ENCODE measurements around the gene CCRL2. TPM values are rescaled to one million over a fixed set of nuclear protein-coding genes. Genes with fewer than 3 reads are reported as not detected.

Gene CCRL2
- total and polyA plus RNA-seq, 2 of the 8 experiments (the other 6 are each of a cell fraction or from before 2014, with no cell fraction given): not detected

DNA sequence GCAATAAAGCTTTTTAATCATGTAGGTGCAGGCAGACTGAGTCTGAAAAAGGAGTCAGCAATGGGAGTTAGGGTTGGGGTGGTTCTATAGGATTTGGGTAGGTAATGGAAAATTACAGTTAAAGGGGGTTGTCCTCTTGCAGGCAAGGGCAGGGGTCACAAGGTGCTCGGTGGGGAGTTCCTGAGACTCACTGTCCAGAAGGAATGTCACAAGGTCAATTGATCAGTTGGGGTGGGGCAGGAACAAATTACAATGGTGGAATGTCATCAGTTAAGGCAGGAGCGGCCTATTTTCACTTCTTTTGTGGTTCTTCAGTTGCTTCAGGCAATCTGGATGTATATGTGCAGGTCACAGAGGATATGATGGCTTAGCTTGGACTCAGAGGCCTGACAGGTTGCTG, 14.0 kb upstream of the CCRL2 start:
- POLR2A ChIA-PET (ENCODE audit: partially characterized antibody): no interaction called here
- H3K79me1 ChIP-seq (ENCODE audit: low read depth, low read length): no peaks in the 10 kb centered on the region
- no peaks in the 10 kb centered on the region for H4K20me1 ChIP-seq (replicated peaks in 1 of 2; ENCODE audit: control insufficient read depth in 1 of 2, insufficient read depth in 2 of 2, low read length in 2 of 2)
- no peak overlapping the region for H3K4me3 ChIP-seq (ENCODE audit: extremely low read depth in 1 of 4, insufficient read depth in 2 of 4, low read depth in 3 of 4, low read length in 4 of 4)
- H3K4ac ChIP-seq (replicated peaks; ENCODE audit: insufficient read length, low read depth, low read length): no peak overlapping the region
- 0 out of 2 replicates have a peak overlapping the region, but pooled peaks have one; percentile 23 for H2BK12ac ChIP-seq (ENCODE audit: low read depth, low read length)
- no peak overlapping the region for H2BK5ac ChIP-seq (ENCODE audit: low read depth, low read length)
- TF ChIP-seq TCF12 (IDR thresholded peaks at IDR 0.05; ENCODE audit: low read depth, low read length): no peak
- TF ChIP-seq, protein P1, sequence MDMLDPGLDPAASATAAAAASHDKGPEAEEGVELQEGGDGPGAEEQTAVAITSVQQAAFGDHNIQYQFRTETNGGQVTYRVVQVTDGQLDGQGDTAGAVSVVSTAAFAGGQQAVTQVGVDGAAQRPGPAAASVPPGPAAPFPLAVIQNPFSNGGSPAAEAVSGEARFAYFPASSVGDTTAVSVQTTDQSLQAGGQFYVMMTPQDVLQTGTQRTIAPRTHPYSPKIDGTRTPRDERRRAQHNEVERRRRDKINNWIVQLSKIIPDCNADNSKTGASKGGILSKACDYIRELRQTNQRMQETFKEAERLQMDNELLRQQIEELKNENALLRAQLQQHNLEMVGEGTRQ (IDR thresholded peaks at IDR 0.05; ENCODE audit: low read length): no peak
- no peak for TF ChIP-seq CHD1 (IDR thresholded peaks at IDR 0.05; ENCODE audit: low read depth, low read length)
- TF ChIP-seq KDM5A (IDR thresholded peaks at IDR 0.05; ENCODE audit: low read length): no peak
- TF ChIP-seq EP300 (IDR thresholded peaks at IDR 0.05; ENCODE audit: borderline replicate concordance in 1 of 2, low read depth in 2 of 2, low read length in 2 of 2): no peak
- H3K14ac ChIP-seq (ENCODE audit: insufficient read length): no peak overlapping the region
- no peak overlapping the region for H2AK5ac ChIP-seq (ENCODE audit: low read depth, low read length)
- H3K9me3 ChIP-seq (ENCODE audit: insufficient read depth in 2 of 2, low read depth in 1 of 2, low read length in 1 of 2): no peaks in the 10 kb centered on the region
- 91% methylated on average over 2 of the region's 2 CpGs; no CpG with 5 or more reads in 1 of the 2 experiments for WGBS, 2 experiments (ENCODE audit: extremely low coverage in 1 of 2, insufficient coverage in 1 of 2, insufficient read length in 1 of 2, insufficient replicate concordance in 2 of 2, low coverage in 1 of 2, low lambda C conversion rate in 2 of 2, missing lambda C conversion rate in 1 of 2)
- no peaks in the 10 kb centered on the region for H3K27me3 ChIP-seq (replicated peaks in 1 of 4; ENCODE audit: control insufficient read depth in 3 of 4, extremely low read depth in 1 of 4, insufficient read depth in 3 of 4, low read length in 3 of 4)
- DNase-seq (ENCODE audit: low read depth in 1 of 2, low spot score in 2 of 2): no peak
- no peaks in the 10 kb centered on the region for H3K23me2 ChIP-seq (ENCODE audit: low read depth, low read length)
- H4K91ac ChIP-seq (replicated peaks; ENCODE audit: insufficient read length, low read length): no peak overlapping the region
- H4K8ac ChIP-seq (ENCODE audit: extremely low read depth, insufficient read depth, low read length): no peak overlapping the region
- H3K18ac ChIP-seq (ENCODE audit: extremely low read depth, low read length): no peak overlapping the region
- H2BK20ac ChIP-seq (ENCODE audit: low read length): no peak overlapping the region; the same call in 1 of the 2 replicates
- H2BK120ac ChIP-seq (replicated peaks; ENCODE audit: low read depth, low read length): no peak overlapping the region
- H3K4me2 ChIP-seq (ENCODE audit: insufficient read depth in 1 of 2, low read depth in 2 of 2, low read length in 2 of 2): no peak overlapping the region
- CTCF ChIA-PET (ENCODE audit: partially characterized antibody): interaction anchor here (0.6 to 1.4 kb wide), 2 partner anchors 34 to 85 kb away, joined by 3 to 4 read pairs; no protein-coding TSS in a partner anchor
- no peaks in the 10 kb centered on the region for H3K79me2 ChIP-seq (ENCODE audit: control insufficient read depth in 1 of 2, insufficient read depth in 2 of 2, low read length in 2 of 2)
- H3K9ac ChIP-seq (replicated peaks in 1 of 4; ENCODE audit: extremely low read depth in 1 of 4, low read depth in 3 of 4, low read length in 3 of 4): no peak overlapping the region
- no peak overlapping the region for H3K27ac ChIP-seq (ENCODE audit: low read depth, low read length)
- no peak overlapping the region for H4K5ac ChIP-seq (ENCODE audit: insufficient read length, low read depth, low read length)
- FAIRE-seq: no peak
- H3K4me1 ChIP-seq (replicated peaks in 1 of 4; ENCODE audit: control insufficient read depth in 3 of 4, insufficient read depth in 4 of 4, low read length in 3 of 4): peaks cover 0 to 6% (median under 1%) of the 10 kb centered on the region in 4 experiments; a peak in 1 of 7 replicates
- H2BK15ac ChIP-seq (ENCODE audit: low read length): no peak overlapping the region
- no peaks in the 10 kb centered on the region for H3K36me3 ChIP-seq (ENCODE audit: control insufficient read depth in 2 of 4, insufficient read depth in 4 of 4, low read length in 3 of 4)
- H3K56ac ChIP-seq (replicated peaks; ENCODE audit: insufficient read length, low read depth, low read length): no peak overlapping the region
- H2AFZ ChIP-seq (ENCODE audit: low read length): no peak overlapping the region
- H3K23ac ChIP-seq (ENCODE audit: insufficient read length): no peak overlapping the region

Data from H1 (cell line).